SK-N-SH (cell line): Measurements from ENCODE around the gene COG8. TPM values are rescaled to one million over a fixed set of nuclear protein-coding genes. Genes with fewer than 3 reads are reported as not detected.

Experiments
- CTCF ChIA-PET: fragments of 300-600, 350-600 bp; formaldehyde crosslinking; extraction: SDS; loops from one replicate; lab custom pipeline; 2021; lab: Yijun Ruan, JAX
- POLR2A ChIA-PET: fragments of 350-600 bp; sonication (Branson Sonifier 250); formaldehyde crosslinking; extraction: SDS; loops from one replicate; lab custom pipeline; 2020; ENCODE audit warnings: antibody characterized with exemption, inconsistent platforms; lab: Yijun Ruan, JAX
- DNase-seq: peaks from one replicate; pipeline ENCODE4 v3.0.0; 2012
- H2AFZ ChIP-seq: fragments of 200-600 bp; sonication (generic); 2 replicates; pipeline ENCODE4 v1.8.1; 2016; ENCODE audit warnings: antibody characterized with exemption, mild to moderate bottlenecking, low read depth
- H3F3A ChIP-seq: fragments of 200-600 bp; sonication (generic); replicated peaks from 2 replicates; pipeline ENCODE3; 2016; ENCODE audit warnings: antibody characterized with exemption, mild to moderate bottlenecking; ENCODE audit not compliant: insufficient read depth
- H3K27ac ChIP-seq, 2 experiments: fragments of 200-500 bp in 1 of 2; fragments of 200-600 bp in 1 of 2; sonication (Bioruptor generic) in 1 of 2; sonication (generic), shearing (Covaris generic) in 1 of 2; 2 replicates each; pipeline versions ENCODE4 v1.5.1 to v1.6.1; 2014 to 2016; ENCODE audit warnings: low read depth in 2 of 2, inconsistent platforms in 1 of 2, low read length in 1 of 2, mild to moderate bottlenecking in 1 of 2, mixed read lengths in 1 of 2
- H3K27me3 ChIP-seq: fragments of 200-600 bp; sonication (generic), shearing (Covaris generic); 2 replicates; pipeline ENCODE4 v1.6.1; 2016; ENCODE audit warnings: mixed run types; ENCODE audit not compliant: insufficient read depth
- H3K36me3 ChIP-seq, 2 experiments: fragments of 200-500 bp in 1 of 2; fragments of 200-600 bp in 1 of 2; sonication (Bioruptor generic) in 1 of 2; sonication (generic) in 1 of 2; replicated peaks in 1 of 2; 2 replicates each; pipeline versions ENCODE3 to v1.5.1; 2014 to 2016; ENCODE audit warnings: low read length in 1 of 2, mild to moderate bottlenecking in 1 of 2; ENCODE audit not compliant: insufficient read depth in 2 of 2, control insufficient read depth in 1 of 2
- H3K4me1 ChIP-seq, 2 experiments: fragments of 200-500 bp in 1 of 2; fragments of 200-600 bp in 1 of 2; sonication (Bioruptor generic) in 1 of 2; sonication (generic), shearing (Covaris generic) in 1 of 2; 2 replicates each; pipeline versions ENCODE4 v1.5.1 to v1.6.1; 2014 to 2016; ENCODE audit warnings: low read depth in 1 of 2, low read length in 1 of 2, mixed run types in 1 of 2; ENCODE audit not compliant: insufficient read depth in 2 of 2, control insufficient read depth in 1 of 2
- H3K4me2 ChIP-seq: fragments of 200-600 bp; sonication (generic), shearing (Covaris generic); 2 replicates; pipeline ENCODE4 v1.6.1; 2017; ENCODE audit warnings: mixed run types
- H3K4me3 ChIP-seq, 2 experiments: fragments of 200-500 bp in 1 of 2; fragments of 200-600 bp in 1 of 2; sonication (Bioruptor generic) in 1 of 2; sonication (generic), shearing (Covaris generic) in 1 of 2; 2 replicates each; pipeline versions ENCODE4 v1.5.1 to v1.8.1; 2014 to 2016; ENCODE audit warnings: low read depth in 2 of 2, inconsistent platforms in 1 of 2, low read length in 1 of 2, mild to moderate bottlenecking in 1 of 2, mixed read lengths in 1 of 2, moderate library complexity in 1 of 2
- H3K79me2 ChIP-seq: fragments of 200-600 bp; sonication (generic); 2 replicates; pipeline ENCODE4 v1.8.1; 2017; ENCODE audit warnings: mild to moderate bottlenecking; ENCODE audit not compliant: insufficient read depth
- H3K9ac ChIP-seq: fragments of 200-600 bp; sonication (generic); 2 replicates; pipeline ENCODE4 v1.6.1; 2017; ENCODE audit warnings: mixed run types
- H3K9me2 ChIP-seq: fragments of 200-600 bp; sonication (generic); 2 replicates; pipeline ENCODE4 v1.6.1; 2017; ENCODE audit warnings: mixed run types
- H3K9me3 ChIP-seq: fragments of 200-600 bp; sonication (generic); 2 replicates; pipeline ENCODE4 v1.6.1; 2017; ENCODE audit warnings: mixed run types, mild to moderate bottlenecking, moderate library complexity
- H4K20me1 ChIP-seq: fragments of 200-600 bp; sonication (generic); 2 replicates; pipeline ENCODE4 v1.6.1; 2017; ENCODE audit warnings: mild to moderate bottlenecking, mixed run types; ENCODE audit not compliant: insufficient read depth
- ELF1 ChIP-seq: IDR thresholded peaks from 2 replicates; pipeline ENCODE4 v1.4.0; 2012
- EP300 ChIP-seq, 2 experiments: IDR thresholded peaks; 2 replicates each; pipeline versions ENCODE4 v1.4.0 to v1.6.1; 2012; ENCODE audit warnings: borderline replicate concordance in 1 of 2, low read depth in 1 of 2, low read length in 1 of 2
- EZH2phosphoT487 ChIP-seq: fragments of 200-600 bp; sonication (generic); IDR thresholded peaks from 2 replicates; pipeline ENCODE4 v1.6.1; 2017; ENCODE audit warnings: low read depth, mixed run types, mild to moderate bottlenecking, antibody characterized with exemption, moderate library complexity, borderline replicate concordance
- FOXM1 ChIP-seq: IDR thresholded peaks from 2 replicates; pipeline ENCODE4 v1.4.0; 2012; ENCODE audit warnings: low read depth, mild to moderate bottlenecking
- GATA2 ChIP-seq: sonication (generic); formaldehyde crosslinking; IDR thresholded peaks from 2 replicates; pipeline ENCODE4 v1.5.0; 2020; ENCODE audit warnings: mild to moderate bottlenecking, missing genetic modification reagents
- POLR2AphosphoS5 ChIP-seq: IDR thresholded peaks from 2 replicates; pipeline ENCODE4 v1.6.1; 2012; ENCODE audit warnings: low read depth, low read length
- RAD21 ChIP-seq: IDR thresholded peaks from 2 replicates; pipeline ENCODE4 v1.6.1; 2012; ENCODE audit warnings: mild to moderate bottlenecking, low read length
- RCOR1 ChIP-seq: fragments of 150-350 bp; IDR thresholded peaks from 2 replicates; pipeline ENCODE4 v1.6.1; 2017; ENCODE audit warnings: antibody characterized with exemption, low read length
- TCF12 ChIP-seq: IDR thresholded peaks from 2 replicates; pipeline ENCODE4 v1.4.0; 2012
- TEAD4 ChIP-seq: IDR thresholded peaks from 2 replicates; pipeline ENCODE4 v1.4.0; 2012; ENCODE audit warnings: mild to moderate bottlenecking, borderline replicate concordance; ENCODE audit not compliant: insufficient read depth
- YY1 ChIP-seq: IDR thresholded peaks from 2 replicates; pipeline ENCODE4 v1.4.0; 2012; ENCODE audit warnings: low read depth, mild to moderate bottlenecking
- WGBS: methylation state at CpG from one replicate; pipeline ENCODE4 v1.1.6; 2017; ENCODE audit warnings: low lambda C conversion rate; 5-methylcytosine and 5-hydroxymethylcytosine counted together
- polyA plus RNA-seq, 3 experiments: library from polyadenylated mRNA; depleted of rRNA; stranded (reverse); fragments of >200 nt; gene quantifications; 2 replicates each; pipeline ENCODE4 v1.2.3, GENCODE V29; 2012
- TF ChIP-seq, protein P1 (sequence below): fragments of 150-350 bp; IDR thresholded peaks from 2 replicates; pipeline ENCODE4 v1.6.1; 2016; ENCODE audit warnings: mild to moderate bottlenecking, low read depth, low read length
- TF ChIP-seq, protein P2 (sequence below): IDR thresholded peaks from 2 replicates; pipeline ENCODE4 v1.6.1; 2012; ENCODE audit warnings: mild to moderate bottlenecking, low read depth, low read length, moderate library complexity
- TF ChIP-seq, protein P3 (sequence below): IDR thresholded peaks from 2 replicates; pipeline ENCODE4; 2012

Gene COG8
- polyA plus RNA-seq, 1 of the 3 experiments (the other 2 are of a cell fraction) = 30.2 TPM

DNA sequence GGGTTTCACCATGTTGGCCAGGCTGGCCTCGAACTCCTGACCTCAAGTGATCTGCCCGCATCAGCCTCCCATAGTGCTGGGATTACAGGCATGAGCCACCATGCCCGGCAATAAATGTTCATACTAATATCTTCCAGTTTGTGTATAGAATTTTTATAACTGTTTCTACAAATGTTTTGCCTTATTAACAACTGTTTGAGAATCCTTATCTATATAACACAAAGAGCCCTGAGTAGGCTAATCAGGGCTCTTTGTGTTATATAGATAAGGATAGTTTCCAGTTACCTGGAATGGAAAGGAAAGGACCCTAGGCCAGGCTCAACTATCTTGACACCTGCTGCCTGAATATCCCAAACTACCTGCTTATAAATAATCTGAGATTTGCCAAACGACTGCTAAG, 29.5 kb upstream of the COG8 start:
- Histone ChIP-seq H3K27me3 (no peaks in the 10 kb centered on the region), H2AFZ (no peak overlapping the region), H3K4me1 (no peaks in the 10 kb centered on the region), H3K4me2 (no peak overlapping the region), H3K79me2 (peaks cover 26% of the 10 kb centered on the region; the same call in 1 of the 2 replicates), H4K20me1 (no peaks in the 10 kb centered on the region), H3K9me3 (no peaks in the 10 kb centered on the region), H3K9ac (no peak overlapping the region), H3K36me3 (peaks cover 51% of the 10 kb centered on the region in 2 experiments), H3F3A (no peaks in the 10 kb centered on the region), H3K4me3 (no peak overlapping the region), H3K27ac (no peak overlapping the region), H3K9me2 (no peaks in the 10 kb centered on the region)
- WGBS = 99% methylated on average over 4 of the region's 4 CpGs
- POLR2A ChIA-PET = no interaction called here
- TF ChIP-seq, protein P1, sequence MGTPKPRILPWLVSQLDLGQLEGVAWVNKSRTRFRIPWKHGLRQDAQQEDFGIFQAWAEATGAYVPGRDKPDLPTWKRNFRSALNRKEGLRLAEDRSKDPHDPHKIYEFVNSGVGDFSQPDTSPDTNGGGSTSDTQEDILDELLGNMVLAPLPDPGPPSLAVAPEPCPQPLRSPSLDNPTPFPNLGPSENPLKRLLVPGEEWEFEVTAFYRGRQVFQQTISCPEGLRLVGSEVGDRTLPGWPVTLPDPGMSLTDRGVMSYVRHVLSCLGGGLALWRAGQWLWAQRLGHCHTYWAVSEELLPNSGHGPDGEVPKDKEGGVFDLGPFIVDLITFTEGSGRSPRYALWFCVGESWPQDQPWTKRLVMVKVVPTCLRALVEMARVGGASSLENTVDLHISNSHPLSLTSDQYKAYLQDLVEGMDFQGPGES = no peak
- TF ChIP-seq RAD21 (no peak), EP300 (IDR thresholded peaks at IDR 0.05; ENCODE audit: borderline replicate concordance in 1 of 2, low read depth in 1 of 2, low read length in 1 of 2) (no peak), EZH2phosphoT487 (no peak), YY1 (no peak), TEAD4 (no peak), RCOR1 (no peak), FOXM1 (no peak), GATA2 (CRISPR knock-in tag) (no peak), ELF1 (no peak), TCF12 (no peak), POLR2AphosphoS5 (no peak)
- TF ChIP-seq, protein P2, sequence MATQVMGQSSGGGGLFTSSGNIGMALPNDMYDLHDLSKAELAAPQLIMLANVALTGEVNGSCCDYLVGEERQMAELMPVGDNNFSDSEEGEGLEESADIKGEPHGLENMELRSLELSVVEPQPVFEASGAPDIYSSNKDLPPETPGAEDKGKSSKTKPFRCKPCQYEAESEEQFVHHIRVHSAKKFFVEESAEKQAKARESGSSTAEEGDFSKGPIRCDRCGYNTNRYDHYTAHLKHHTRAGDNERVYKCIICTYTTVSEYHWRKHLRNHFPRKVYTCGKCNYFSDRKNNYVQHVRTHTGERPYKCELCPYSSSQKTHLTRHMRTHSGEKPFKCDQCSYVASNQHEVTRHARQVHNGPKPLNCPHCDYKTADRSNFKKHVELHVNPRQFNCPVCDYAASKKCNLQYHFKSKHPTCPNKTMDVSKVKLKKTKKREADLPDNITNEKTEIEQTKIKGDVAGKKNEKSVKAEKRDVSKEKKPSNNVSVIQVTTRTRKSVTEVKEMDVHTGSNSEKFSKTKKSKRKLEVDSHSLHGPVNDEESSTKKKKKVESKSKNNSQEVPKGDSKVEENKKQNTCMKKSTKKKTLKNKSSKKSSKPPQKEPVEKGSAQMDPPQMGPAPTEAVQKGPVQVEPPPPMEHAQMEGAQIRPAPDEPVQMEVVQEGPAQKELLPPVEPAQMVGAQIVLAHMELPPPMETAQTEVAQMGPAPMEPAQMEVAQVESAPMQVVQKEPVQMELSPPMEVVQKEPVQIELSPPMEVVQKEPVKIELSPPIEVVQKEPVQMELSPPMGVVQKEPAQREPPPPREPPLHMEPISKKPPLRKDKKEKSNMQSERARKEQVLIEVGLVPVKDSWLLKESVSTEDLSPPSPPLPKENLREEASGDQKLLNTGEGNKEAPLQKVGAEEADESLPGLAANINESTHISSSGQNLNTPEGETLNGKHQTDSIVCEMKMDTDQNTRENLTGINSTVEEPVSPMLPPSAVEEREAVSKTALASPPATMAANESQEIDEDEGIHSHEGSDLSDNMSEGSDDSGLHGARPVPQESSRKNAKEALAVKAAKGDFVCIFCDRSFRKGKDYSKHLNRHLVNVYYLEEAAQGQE = no peak
- TF ChIP-seq, protein P3, sequence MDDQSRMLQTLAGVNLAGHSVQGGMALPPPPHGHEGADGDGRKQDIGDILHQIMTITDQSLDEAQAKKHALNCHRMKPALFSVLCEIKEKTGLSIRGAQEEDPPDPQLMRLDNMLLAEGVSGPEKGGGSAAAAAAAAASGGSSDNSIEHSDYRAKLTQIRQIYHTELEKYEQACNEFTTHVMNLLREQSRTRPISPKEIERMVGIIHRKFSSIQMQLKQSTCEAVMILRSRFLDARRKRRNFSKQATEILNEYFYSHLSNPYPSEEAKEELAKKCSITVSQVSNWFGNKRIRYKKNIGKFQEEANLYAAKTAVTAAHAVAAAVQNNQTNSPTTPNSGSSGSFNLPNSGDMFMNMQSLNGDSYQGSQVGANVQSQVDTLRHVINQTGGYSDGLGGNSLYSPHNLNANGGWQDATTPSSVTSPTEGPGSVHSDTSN = no peak
- CTCF ChIA-PET = no interaction called here
- DNase-seq = no peak
